ENCODE measurements around the gene CACNG4. TPM values are rescaled to one million over a fixed set of nuclear protein-coding genes. Genes with fewer than 3 reads are reported as not detected.

Gene CACNG4
- total RNA-seq, 1 experiment from 2014 or later, result not detected

DNA sequence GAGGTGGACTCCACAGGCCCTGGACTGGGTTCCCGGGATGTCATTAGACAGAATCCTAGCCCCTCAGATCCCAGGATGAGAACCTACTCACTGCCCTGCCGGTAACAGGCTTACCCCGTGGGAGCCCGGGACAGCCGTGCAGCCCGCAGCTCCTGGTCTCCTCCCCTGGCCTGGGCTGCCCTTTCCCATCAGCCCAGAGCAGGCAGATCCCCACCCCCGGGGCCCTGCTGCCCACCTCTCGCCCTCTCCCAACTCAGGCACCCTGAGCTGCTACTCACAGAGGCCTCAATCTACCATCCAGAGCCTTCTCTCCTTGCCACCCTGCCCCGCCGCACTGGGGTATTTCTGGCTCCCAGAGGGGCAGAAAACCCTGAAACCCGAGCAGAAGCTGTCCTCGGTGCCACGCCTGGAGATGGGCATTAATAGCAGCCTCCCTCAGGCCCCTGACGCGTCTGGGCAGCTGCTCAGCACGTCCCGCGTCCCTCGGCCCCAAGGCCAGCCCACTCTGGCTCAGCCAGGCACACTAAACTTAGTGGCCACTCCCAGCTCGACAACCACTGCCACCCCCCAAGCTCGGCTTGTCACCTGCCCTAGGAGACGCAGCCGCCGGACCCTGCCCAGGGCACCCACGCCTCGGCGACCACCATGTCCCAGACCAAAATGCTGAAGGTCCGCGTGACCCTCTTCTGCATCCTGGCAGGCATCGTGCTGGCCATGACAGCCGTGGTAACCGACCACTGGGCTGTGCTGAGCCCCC, 79.7 kb downstream of the CACNG4 start, which contains the start of gene CACNG1:
TSS of gene CACNG1 (plus strand) at position 539 of the 757 bp plus-strand sequence. CDS start at position 646, 107 bp downstream.
- no peak within 1 kb of the TSS for H3K9ac ChIP-seq (ENCODE audit: low read length)
- no peak for DNase-seq
- H4K20me1 ChIP-seq (ENCODE audit: insufficient read depth, low read depth, low read length), result no peaks in the 10 kb centered on the region
- H3K9me2 ChIP-seq (replicated peaks; ENCODE audit: insufficient read depth, low read length), result no peaks in the 10 kb centered on the region
- peaks cover 5% of the 10 kb centered on the region; the same call in 1 of the 2 replicates for H3K9me3 ChIP-seq (ENCODE audit: low read length)
- no peak within 1 kb of the TSS for H3K27ac ChIP-seq (ENCODE audit: low read length)
- H3K36me3 ChIP-seq (ENCODE audit: insufficient read depth, low read length), result no peaks in the 10 kb centered on the region
- H2AFZ ChIP-seq (ENCODE audit: low read length), result no peak within 1 kb of the TSS
- 0 out of 2 replicates have a peak, but pooled peaks cover 3% of the 10 kb centered on the region for H3K27me3 ChIP-seq (ENCODE audit: low read length)
- H3K79me2 ChIP-seq (ENCODE audit: low read length), result no peaks in the 10 kb centered on the region
- H3K4me2 ChIP-seq (ENCODE audit: low read depth, low read length, poor library complexity, severe bottlenecking), result no peak within 1 kb of the TSS
- no peaks in the 10 kb centered on the region for H3K4me1 ChIP-seq (ENCODE audit: low read length)
- H3K4me3 ChIP-seq (ENCODE audit: low read length), result no peak within 1 kb of the TSS

- H3K9ac ChIP-seq (ENCODE audit: low read length), result no peak overlapping the region
- H3K79me2 ChIP-seq (ENCODE audit: low read length), result no peaks in the 10 kb centered on the region
- no peak for DNase-seq
- no peaks in the 10 kb centered on the region for H3K36me3 ChIP-seq (ENCODE audit: insufficient read depth, low read length)
- H3K27ac ChIP-seq (ENCODE audit: low read length), result no peak overlapping the region
- no peaks in the 10 kb centered on the region for H4K20me1 ChIP-seq (ENCODE audit: insufficient read depth, low read depth, low read length)
- peaks cover 3% of the 10 kb centered on the region; the same call in 1 of the 2 replicates for H3K27me3 ChIP-seq (ENCODE audit: low read length)
- no peaks in the 10 kb centered on the region for H3K9me2 ChIP-seq (replicated peaks; ENCODE audit: insufficient read depth, low read length)
- H3K4me1 ChIP-seq (ENCODE audit: low read length), result no peaks in the 10 kb centered on the region
- no peak overlapping the region for H3K4me3 ChIP-seq (ENCODE audit: low read length)
- no peak overlapping the region for H2AFZ ChIP-seq (ENCODE audit: low read length)
- H3K9me3 ChIP-seq (ENCODE audit: low read length), result peaks cover 5% of the 10 kb centered on the region; the same call in 1 of the 2 replicates
- H3K4me2 ChIP-seq (ENCODE audit: low read depth, low read length, poor library complexity, severe bottlenecking), result no peak overlapping the region
These were observed 80.4 kb downstream of the CACNG4 start for GRCh38 chr17:67044940-67045339.

GRCh38 chr17:67046398-67046797, 81.9 kb downstream of the CACNG4 start:
- H3K9ac ChIP-seq (ENCODE audit: low read length), result no peak overlapping the region
- H3K9me2 ChIP-seq (replicated peaks; ENCODE audit: insufficient read depth, low read length), result no peaks in the 10 kb centered on the region
- no peaks in the 10 kb centered on the region for H3K4me1 ChIP-seq (ENCODE audit: low read length)
- no peak overlapping the region for H2AFZ ChIP-seq (ENCODE audit: low read length)
- H3K79me2 ChIP-seq (ENCODE audit: low read length), result no peaks in the 10 kb centered on the region
- no peaks in the 10 kb centered on the region for H4K20me1 ChIP-seq (ENCODE audit: insufficient read depth, low read depth, low read length)
- no peak overlapping the region for H3K4me2 ChIP-seq (ENCODE audit: low read depth, low read length, poor library complexity, severe bottlenecking)
- no peak overlapping the region for H3K27ac ChIP-seq (ENCODE audit: low read length)
- H3K9me3 ChIP-seq (ENCODE audit: low read length), result peaks cover 5% of the 10 kb centered on the region; the same call in 1 of the 2 replicates
- no peak for DNase-seq
- no peaks in the 10 kb centered on the region for H3K36me3 ChIP-seq (ENCODE audit: insufficient read depth, low read length)
- no peak overlapping the region for H3K4me3 ChIP-seq (ENCODE audit: low read length)
- peaks cover 3% of the 10 kb centered on the region; the same call in 1 of the 2 replicates for H3K27me3 ChIP-seq (ENCODE audit: low read length)

- Histone ChIP-seq H3K27me3 (ENCODE audit: low read length) (peaks cover 3% of the 10 kb centered on the region; the same call in 1 of the 2 replicates), H2AFZ (ENCODE audit: low read length) (no peak overlapping the region), H3K79me2 (ENCODE audit: low read length) (no peaks in the 10 kb centered on the region), H3K4me1 (ENCODE audit: low read length) (no peaks in the 10 kb centered on the region), H4K20me1 (ENCODE audit: insufficient read depth, low read depth, low read length) (no peaks in the 10 kb centered on the region), H3K36me3 (ENCODE audit: insufficient read depth, low read length) (no peaks in the 10 kb centered on the region), H3K9ac (ENCODE audit: low read length) (no peak overlapping the region), H3K9me3 (ENCODE audit: low read length) (peaks cover 5% of the 10 kb centered on the region; the same call in 1 of the 2 replicates), H3K9me2 (replicated peaks; ENCODE audit: insufficient read depth, low read length) (no peaks in the 10 kb centered on the region), H3K4me2 (ENCODE audit: low read depth, low read length, poor library complexity, severe bottlenecking) (no peak overlapping the region), H3K27ac (ENCODE audit: low read length) (no peak overlapping the region), H3K4me3 (ENCODE audit: low read length) (no peak overlapping the region)
- no peak for DNase-seq
These were observed 82.9 kb downstream of the CACNG4 start for GRCh38 chr17:67047382-67047781.

DNA sequence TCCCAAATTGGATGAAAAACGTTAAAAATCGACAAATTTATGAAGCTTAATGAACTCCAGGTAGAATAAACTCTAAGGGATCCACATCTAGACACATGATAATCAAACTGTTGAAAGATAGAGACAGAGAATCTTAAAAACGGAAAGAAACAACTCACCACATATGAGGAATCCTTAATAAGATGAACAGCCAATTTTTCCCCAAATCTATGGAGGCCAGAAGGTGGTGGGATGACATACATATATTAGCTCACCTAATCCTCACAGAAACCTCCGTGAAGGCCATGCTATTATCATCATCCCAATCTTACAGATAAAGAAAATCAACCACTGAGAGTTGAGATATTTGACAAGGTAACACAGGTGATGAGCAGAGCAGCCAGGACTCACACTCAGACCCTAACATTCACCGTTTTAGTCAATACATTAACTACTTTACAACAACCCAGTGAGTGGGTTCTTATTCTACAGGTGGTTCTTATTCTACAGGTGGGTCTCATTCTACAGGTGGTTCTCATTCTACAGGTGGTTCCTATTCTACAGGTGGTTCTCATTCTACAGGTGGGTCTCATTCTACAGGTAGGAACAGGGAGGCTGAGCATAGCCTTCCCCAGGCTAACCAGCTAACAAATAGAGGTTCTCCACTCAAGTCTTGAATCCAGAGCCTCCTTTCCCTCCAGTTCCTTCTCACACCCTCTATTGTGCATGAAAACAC, 84.7 kb downstream of the CACNG4 start:
- H2AFZ ChIP-seq (ENCODE audit: low read length), result no peak overlapping the region
- H3K9ac ChIP-seq (ENCODE audit: low read length), result no peak overlapping the region
- H3K4me3 ChIP-seq (ENCODE audit: low read length), result no peak overlapping the region
- H3K27ac ChIP-seq (ENCODE audit: low read length), result no peak overlapping the region
- no peak overlapping the region for H3K4me2 ChIP-seq (ENCODE audit: low read depth, low read length, poor library complexity, severe bottlenecking)
- H3K79me2 ChIP-seq (ENCODE audit: low read length), result no peaks in the 10 kb centered on the region
- H3K36me3 ChIP-seq (ENCODE audit: insufficient read depth, low read length), result no peaks in the 10 kb centered on the region
- peaks cover 5% of the 10 kb centered on the region; the same call in 1 of the 2 replicates for H3K9me3 ChIP-seq (ENCODE audit: low read length)
- peaks cover 3% of the 10 kb centered on the region; the same call in 1 of the 2 replicates for H3K27me3 ChIP-seq (ENCODE audit: low read length)
- no peaks in the 10 kb centered on the region for H3K9me2 ChIP-seq (replicated peaks; ENCODE audit: insufficient read depth, low read length)
- no peaks in the 10 kb centered on the region for H3K4me1 ChIP-seq (ENCODE audit: low read length)
- DNase-seq, result no peak
- H4K20me1 ChIP-seq (ENCODE audit: insufficient read depth, low read depth, low read length), result no peaks in the 10 kb centered on the region

- H3K4me1 ChIP-seq (ENCODE audit: low read length), result no peaks in the 10 kb centered on the region
- peaks cover 3% of the 10 kb centered on the region; the same call in 1 of the 2 replicates for H3K27me3 ChIP-seq (ENCODE audit: low read length)
- no peak overlapping the region for H3K4me2 ChIP-seq (ENCODE audit: low read depth, low read length, poor library complexity, severe bottlenecking)
- H3K9me2 ChIP-seq (replicated peaks; ENCODE audit: insufficient read depth, low read length), result no peaks in the 10 kb centered on the region
- no peak for DNase-seq
- H3K27ac ChIP-seq (ENCODE audit: low read length), result no peak overlapping the region
- no peaks in the 10 kb centered on the region for H4K20me1 ChIP-seq (ENCODE audit: insufficient read depth, low read depth, low read length)
- H3K9ac ChIP-seq (ENCODE audit: low read length), result no peak overlapping the region
- H2AFZ ChIP-seq (ENCODE audit: low read length), result no peak overlapping the region
- H3K9me3 ChIP-seq (ENCODE audit: low read length), result peaks cover 5% of the 10 kb centered on the region; the same call in 1 of the 2 replicates
- H3K4me3 ChIP-seq (ENCODE audit: low read length), result no peak overlapping the region
- H3K36me3 ChIP-seq (ENCODE audit: insufficient read depth, low read length), result no peaks in the 10 kb centered on the region
- H3K79me2 ChIP-seq (ENCODE audit: low read length), result no peaks in the 10 kb centered on the region
These were observed 85.6 kb downstream of the CACNG4 start for GRCh38 chr17:67050066-67050465.

DNA sequence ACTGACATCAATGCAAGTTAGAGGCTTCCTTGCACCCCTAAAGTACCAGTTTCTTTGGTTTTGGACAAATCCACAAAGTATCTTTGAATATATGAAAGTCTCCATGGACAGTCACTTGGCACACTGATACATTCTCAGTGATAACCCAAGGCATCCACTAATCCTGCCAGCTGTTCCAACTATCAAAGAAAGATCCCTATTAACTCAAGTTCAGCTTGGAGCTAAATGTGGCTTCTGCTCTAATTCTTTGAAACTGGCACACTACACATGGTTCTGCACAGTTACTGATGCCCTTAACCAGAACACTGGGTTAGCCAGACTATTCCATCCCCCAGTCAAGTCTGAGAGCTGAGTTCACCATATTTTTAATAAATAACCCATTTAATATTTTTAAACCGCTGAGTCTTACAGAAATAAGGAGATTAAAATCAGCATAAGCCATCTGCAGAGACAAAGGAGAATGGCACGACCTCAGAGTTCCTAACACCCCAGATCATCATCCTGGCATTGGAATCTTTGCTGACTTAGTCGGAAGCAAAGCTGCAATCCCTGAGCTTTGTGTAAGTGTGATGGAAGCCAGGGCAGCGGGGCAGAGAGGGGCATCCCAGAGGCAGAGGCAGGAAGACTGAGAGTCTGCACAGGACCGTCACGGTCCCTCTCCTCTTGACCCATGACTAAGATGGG, 86.1 kb downstream of the CACNG4 start:
- peaks cover 3% of the 10 kb centered on the region; the same call in 1 of the 2 replicates for H3K27me3 ChIP-seq (ENCODE audit: low read length)
- H3K9me3 ChIP-seq (ENCODE audit: low read length), result peaks cover 5% of the 10 kb centered on the region; the same call in 1 of the 2 replicates
- no peak for DNase-seq
- no peaks in the 10 kb centered on the region for H4K20me1 ChIP-seq (ENCODE audit: insufficient read depth, low read depth, low read length)
- no peak overlapping the region for H3K9ac ChIP-seq (ENCODE audit: low read length)
- H3K4me1 ChIP-seq (ENCODE audit: low read length), result no peaks in the 10 kb centered on the region
- no peaks in the 10 kb centered on the region for H3K9me2 ChIP-seq (replicated peaks; ENCODE audit: insufficient read depth, low read length)
- no peak overlapping the region for H3K27ac ChIP-seq (ENCODE audit: low read length)
- no peak overlapping the region for H3K4me3 ChIP-seq (ENCODE audit: low read length)
- H3K4me2 ChIP-seq (ENCODE audit: low read depth, low read length, poor library complexity, severe bottlenecking), result no peak overlapping the region
- no peak overlapping the region for H2AFZ ChIP-seq (ENCODE audit: low read length)
- no peaks in the 10 kb centered on the region for H3K36me3 ChIP-seq (ENCODE audit: insufficient read depth, low read length)
- H3K79me2 ChIP-seq (ENCODE audit: low read length), result no peaks in the 10 kb centered on the region
